ENCODE results near the gene TMPRSS6.
A peak's percentile ranks its signal among the peaks of the same experiment; 100 is the strongest.

Gene TMPRSS6

DNA sequence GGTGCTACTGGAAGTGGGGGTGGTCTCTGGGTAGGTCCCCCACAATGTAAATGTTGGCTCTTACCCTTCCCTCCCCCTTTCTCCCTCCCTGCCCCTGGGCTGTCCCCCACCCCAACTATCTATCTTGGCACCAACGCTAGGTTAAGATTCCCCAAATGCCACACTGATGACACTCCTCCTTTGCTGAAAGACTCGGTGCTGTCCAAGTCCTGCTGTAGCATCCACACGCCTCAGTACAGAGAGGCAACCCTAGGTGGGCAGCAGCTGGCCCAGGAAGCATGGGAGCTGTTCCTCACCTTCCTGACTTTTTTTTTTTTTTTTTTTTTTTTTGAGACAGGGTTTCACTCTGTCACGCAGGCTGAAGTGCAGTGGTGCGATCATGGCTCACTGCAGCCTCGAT lies 61.4 kb downstream of the TMPRSS6 start:
- no peak for TF ChIP-seq CTCF (IDR thresholded peaks at IDR 0.05; ENCODE audit: extremely low read depth, missing control alignments)
- no peak for DNase-seq (ENCODE audit: low spot score)

DNA sequence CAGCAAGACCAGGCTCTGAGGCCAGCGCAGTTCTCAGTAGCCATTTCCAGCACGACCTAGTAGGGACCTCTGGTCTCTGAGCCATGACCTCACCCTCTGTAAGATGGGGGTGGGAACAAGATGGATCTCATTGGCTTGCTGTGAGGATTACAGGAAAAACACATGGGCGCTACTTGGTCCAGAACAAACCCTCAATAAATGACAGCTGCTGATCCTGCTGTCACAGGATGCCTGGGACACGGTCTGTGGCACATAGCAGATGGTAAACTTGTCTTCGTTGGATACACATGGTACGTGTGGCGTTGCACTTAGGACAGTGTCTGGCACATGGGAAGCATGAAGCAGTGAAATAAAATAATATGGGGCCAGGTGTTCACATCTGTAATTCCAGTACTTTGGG lies 62.5 kb downstream of the TMPRSS6 start:
- DNase-seq (ENCODE audit: low spot score): no peak
- no peak for TF ChIP-seq CTCF (IDR thresholded peaks at IDR 0.05; ENCODE audit: extremely low read depth, missing control alignments)

DNA sequence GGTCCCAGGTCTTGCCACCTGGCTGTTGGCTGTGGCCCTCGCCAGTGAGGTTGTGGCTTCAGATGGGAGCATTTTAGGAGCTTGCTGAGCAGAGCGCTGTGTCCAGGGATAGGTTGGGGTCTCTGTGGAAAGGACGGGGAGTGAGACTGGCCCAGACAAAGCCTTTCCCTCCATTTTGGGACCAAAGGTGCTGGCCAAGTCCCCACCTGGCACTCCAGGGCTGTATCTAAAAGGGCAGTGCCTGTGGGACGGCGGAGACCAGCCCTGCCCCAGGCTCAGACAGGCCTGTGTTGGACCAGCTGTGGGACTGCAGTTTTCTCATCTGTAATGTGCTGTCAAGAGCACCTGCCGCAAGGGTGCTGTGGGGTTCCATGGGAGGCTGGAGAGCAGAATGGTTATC lies 62.9 kb downstream of the TMPRSS6 start:
- no peak for TF ChIP-seq CTCF (IDR thresholded peaks at IDR 0.05; ENCODE audit: extremely low read depth, missing control alignments)
- no peak for DNase-seq (ENCODE audit: low spot score)

- peak; percentile 19 for TF ChIP-seq CTCF (IDR thresholded peaks at IDR 0.05; ENCODE audit: extremely low read depth, missing control alignments)
- DNase-seq (ENCODE audit: low spot score): no peak
These were observed 63.6 kb downstream of the TMPRSS6 start for GRCh38 chr22:37045958-37046357.

- DNase-seq (ENCODE audit: low spot score): no peak
These were observed 64.6 kb downstream of the TMPRSS6 start for GRCh38 chr22:37044634-37045625.

DNA sequence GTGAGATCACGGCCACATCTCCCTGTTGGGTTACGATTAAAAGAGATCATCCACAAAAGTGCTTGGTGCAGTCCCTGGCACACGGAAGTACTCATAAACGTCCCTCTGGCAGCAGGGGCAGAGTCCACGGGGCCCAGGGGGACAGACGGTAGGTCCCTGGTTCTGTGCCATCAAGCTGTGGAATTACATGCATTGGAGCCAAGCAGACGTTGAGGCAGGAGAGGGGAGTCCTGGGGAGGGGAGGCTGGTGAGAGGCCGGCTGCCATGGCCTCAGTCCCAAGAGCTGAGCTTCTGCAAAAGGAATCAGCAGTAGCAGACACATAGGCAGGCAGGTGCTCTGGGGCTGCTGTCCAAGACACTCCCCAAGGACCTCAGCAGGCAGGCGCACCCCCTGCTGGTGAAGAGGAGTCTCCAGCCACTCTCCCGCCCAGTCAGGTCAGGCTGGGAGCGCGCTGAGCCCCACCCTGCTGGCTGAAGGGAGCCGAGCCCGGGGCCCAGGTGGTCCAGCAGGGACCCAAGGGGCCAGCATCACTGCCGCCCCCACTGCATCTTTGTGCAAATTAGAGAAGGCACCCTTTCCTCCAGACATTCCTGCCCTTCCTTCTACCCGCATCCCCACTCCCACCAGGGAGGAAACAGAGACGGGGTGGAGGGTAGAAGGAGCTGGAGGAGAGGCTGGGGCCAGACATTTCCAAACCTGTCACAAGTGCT lies 65.5 kb downstream of the TMPRSS6 start:
- TF ChIP-seq CTCF (IDR thresholded peaks at IDR 0.05; ENCODE audit: extremely low read depth, missing control alignments): peak; percentile 79
- peak; percentile 87 for DNase-seq (ENCODE audit: low spot score)

More at GRCh38 chr22:37044634-37045625, 64.6 kb downstream of the TMPRSS6 start:
- TF ChIP-seq CTCF (IDR thresholded peaks at IDR 0.05; ENCODE audit: extremely low read depth, missing control alignments): no peak

All from GM20000 (cell line).